ENCODE measurements around the gene EP400. TPM values are rescaled to one million over a fixed set of nuclear protein-coding genes. Genes with fewer than 3 reads are reported as not detected.

The EP400 gene
- total and polyA plus RNA-seq, 2 of the 8 experiments (the other 6 are each of a cell fraction or from before 2014, with no cell fraction given): 13.1 to 69.7 TPM

DNA sequence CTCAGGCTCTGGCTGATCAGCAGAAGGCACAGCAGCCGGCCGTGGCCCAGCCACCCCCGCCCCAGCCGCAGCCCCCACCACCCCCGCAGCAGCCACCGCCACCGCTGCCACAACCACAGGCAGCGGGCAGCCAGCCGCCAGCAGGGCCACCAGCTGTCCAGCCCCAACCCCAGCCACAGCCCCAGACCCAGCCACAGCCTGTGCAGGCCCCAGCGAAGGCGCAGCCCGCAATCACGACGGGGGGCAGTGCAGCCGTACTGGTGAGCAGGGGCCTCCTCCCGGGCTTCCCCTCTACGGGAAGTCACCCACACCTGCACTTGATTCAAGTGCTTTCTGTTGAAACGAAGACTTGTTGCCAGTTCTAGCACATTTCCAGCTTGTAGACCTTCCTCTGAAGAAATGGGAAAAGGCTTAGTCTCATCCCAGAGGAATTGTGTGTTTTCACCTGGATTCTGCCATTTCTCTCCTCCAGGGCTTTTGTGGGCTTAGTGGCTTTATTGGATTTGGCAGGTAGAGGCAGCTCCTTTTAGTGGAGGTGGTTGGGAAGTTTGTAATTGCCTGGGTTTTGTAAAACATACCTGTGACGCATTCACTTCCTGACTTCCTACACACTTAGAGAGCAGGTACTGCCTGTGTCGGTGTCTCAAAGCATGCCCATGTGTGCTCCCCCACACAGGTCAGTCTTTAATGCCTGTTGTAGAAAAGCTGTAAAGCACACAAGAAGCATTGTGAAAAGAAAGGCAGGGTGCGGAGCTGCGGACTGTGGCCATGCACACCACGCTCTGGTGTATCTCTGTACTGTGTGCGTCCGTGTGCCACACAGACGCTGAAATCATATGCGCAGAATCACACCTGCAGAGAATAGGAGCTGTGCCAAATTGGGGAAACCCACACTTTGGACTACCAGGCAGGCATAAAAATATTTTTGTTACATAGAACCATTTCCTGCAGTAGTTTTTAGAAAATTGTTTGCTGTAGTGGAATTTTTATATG is 103.9 kb downstream of the EP400 start:
- FAIRE-seq: no peak
- Histone ChIP-seq H3K79me1 (ENCODE audit: low read depth, low read length) (peaks cover 6% of the 10 kb centered on the region; the same call in 1 of the 2 replicates), H3K14ac (ENCODE audit: insufficient read length) (no peak overlapping the region)

More for the DNA sequence above, 103.9 kb downstream of the EP400 start:
- Histone ChIP-seq H2AFZ (ENCODE audit: low read length) (no peak overlapping the region), H2BK12ac (ENCODE audit: low read depth, low read length) (no peak overlapping the region), H2BK5ac (ENCODE audit: low read depth, low read length) (no peak overlapping the region), H3K18ac (ENCODE audit: extremely low read depth, low read length) (no peak overlapping the region), H3K4ac (replicated peaks; ENCODE audit: insufficient read length, low read depth, low read length) (no peak overlapping the region), H3K27me3 (replicated peaks in 1 of 4; ENCODE audit: control insufficient read depth in 3 of 4, extremely low read depth in 1 of 4, insufficient read depth in 3 of 4, low read length in 3 of 4) (no peaks in the 10 kb centered on the region), H3K4me2 (ENCODE audit: insufficient read depth in 1 of 2, low read depth in 2 of 2, low read length in 2 of 2) (no peak overlapping the region), H3K4me1 (replicated peaks in 1 of 4; ENCODE audit: control insufficient read depth in 3 of 4, insufficient read depth in 4 of 4, low read length in 3 of 4) (peaks cover 0 to 1% (median 0%) of the 10 kb centered on the region in 4 experiments; a peak in 4 of 7 replicates), H3K9me3 (ENCODE audit: insufficient read depth in 2 of 2, low read depth in 1 of 2, low read length in 1 of 2) (no peaks in the 10 kb centered on the region), H3K23ac (ENCODE audit: insufficient read length) (no peak overlapping the region), H3K36me3 (ENCODE audit: control insufficient read depth in 2 of 4, insufficient read depth in 4 of 4, low read length in 3 of 4) (peaks cover 28 to 66% (median 55%) of the 10 kb centered on the region in 4 experiments), H3K23me2 (ENCODE audit: low read depth, low read length) (peaks cover 4% of the 10 kb centered on the region; the same call in 1 of the 2 replicates), H4K8ac (ENCODE audit: extremely low read depth, insufficient read depth, low read length) (no peak overlapping the region), H2BK120ac (replicated peaks; ENCODE audit: low read depth, low read length) (no peak overlapping the region), H4K5ac (ENCODE audit: insufficient read length, low read depth, low read length) (no peak overlapping the region), H2BK20ac (ENCODE audit: low read length) (no peak overlapping the region), H3K9ac (replicated peaks in 1 of 4; ENCODE audit: extremely low read depth in 1 of 4, low read depth in 3 of 4, low read length in 3 of 4) (no peak overlapping the region), H4K20me1 (replicated peaks in 1 of 2; ENCODE audit: control insufficient read depth in 1 of 2, insufficient read depth in 2 of 2, low read length in 2 of 2) (peaks cover 0 to 6% of the 10 kb centered on the region in 2 experiments), H3K79me2 (ENCODE audit: control insufficient read depth in 1 of 2, insufficient read depth in 2 of 2, low read length in 2 of 2) (peaks cover 0 to 7% of the 10 kb centered on the region in 2 experiments; a peak in 1 of 4 replicates), H2BK15ac (ENCODE audit: low read length) (no peak overlapping the region), H4K91ac (replicated peaks; ENCODE audit: insufficient read length, low read length) (no peak overlapping the region), H3K4me3 (ENCODE audit: extremely low read depth in 1 of 4, insufficient read depth in 2 of 4, low read depth in 3 of 4, low read length in 4 of 4) (no peak overlapping the region), H3K27ac (ENCODE audit: low read depth, low read length) (no peak overlapping the region), H2AK5ac (ENCODE audit: low read depth, low read length) (no peak overlapping the region), H3K56ac (replicated peaks; ENCODE audit: insufficient read length, low read depth, low read length) (no peak overlapping the region)
- ChIA-PET POLR2A (ENCODE audit: partially characterized antibody) (no interaction called here), CTCF (ENCODE audit: partially characterized antibody) (interaction anchor here (0.5 to 1.1 kb wide), 2 partner anchors 16 to 591 kb away, joined by 3 read pairs; no protein-coding TSS in a partner anchor)
- DNase-seq (ENCODE audit: low read depth in 1 of 2, low spot score in 2 of 2): no peak
- TF ChIP-seq BRCA1 (IDR thresholded peaks at IDR 0.05; ENCODE audit: low read depth, low read length): no peak
- TF ChIP-seq SP1 (IDR thresholded peaks at IDR 0.05; ENCODE audit: low read depth, low read length): no peak
- TF ChIP-seq, protein P1, sequence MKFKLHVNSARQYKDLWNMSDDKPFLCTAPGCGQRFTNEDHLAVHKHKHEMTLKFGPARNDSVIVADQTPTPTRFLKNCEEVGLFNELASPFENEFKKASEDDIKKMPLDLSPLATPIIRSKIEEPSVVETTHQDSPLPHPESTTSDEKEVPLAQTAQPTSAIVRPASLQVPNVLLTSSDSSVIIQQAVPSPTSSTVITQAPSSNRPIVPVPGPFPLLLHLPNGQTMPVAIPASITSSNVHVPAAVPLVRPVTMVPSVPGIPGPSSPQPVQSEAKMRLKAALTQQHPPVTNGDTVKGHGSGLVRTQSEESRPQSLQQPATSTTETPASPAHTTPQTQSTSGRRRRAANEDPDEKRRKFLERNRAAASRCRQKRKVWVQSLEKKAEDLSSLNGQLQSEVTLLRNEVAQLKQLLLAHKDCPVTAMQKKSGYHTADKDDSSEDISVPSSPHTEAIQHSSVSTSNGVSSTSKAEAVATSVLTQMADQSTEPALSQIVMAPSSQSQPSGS (IDR thresholded peaks at IDR 0.05; ENCODE audit: low read length): no peak
- WGBS, 2 experiments (ENCODE audit: extremely low coverage in 1 of 2, insufficient coverage in 1 of 2, insufficient read length in 1 of 2, insufficient replicate concordance in 2 of 2, low coverage in 1 of 2, low lambda C conversion rate in 2 of 2, missing lambda C conversion rate in 1 of 2): 92% methylated on average over 23 of the region's 27 CpGs; no CpG with 5 or more reads in 1 of the 2 experiments

All from H1 (cell line).